OCI-LY7 (cell line): ENCODE measurements around the gene GLRA3. TPM values are rescaled to one million over a fixed set of nuclear protein-coding genes. Genes with fewer than 3 reads are reported as not detected.

ENCODE experiments used
- BruUV-seq: library from RNA; stranded (reverse); fragments of 400-500 nt; replicated peaks from 2 replicates; lab custom pipeline; 2021; lab: Mats Ljungman, UMichigan
- CTCF ChIA-PET: fragments of 300-600 bp; sonication (Branson Sonifier 250); formaldehyde crosslinking; loops from one replicate; lab custom pipeline; 2022; ENCODE audit warnings: antibody characterized with exemption; ENCODE audit not compliant: unreplicated experiment; lab: Charles Lee
- POLR2A ChIA-PET: fragments of 300-600 bp; sonication (Branson Sonifier 250); formaldehyde crosslinking; loops from one replicate; lab custom pipeline; 2022; ENCODE audit warnings: antibody characterized with exemption; lab: Charles Lee
- DNase-seq: peaks from one replicate; pipeline ENCODE4 v3.0.0-alpha.2; 2015; ENCODE audit warnings: low spot score
- H2AFZ ChIP-seq: fragments of 200-600 bp; sonication (generic), shearing (Covaris generic); 2 replicates; pipeline ENCODE4 v1.6.1; 2014; ENCODE audit warnings: mild to moderate bottlenecking, antibody characterized with exemption, low read length, moderate library complexity
- H3K27ac ChIP-seq: fragments of 200-600 bp; sonication (generic); 2 replicates; pipeline ENCODE4 v1.5.1; 2014; ENCODE audit warnings: mixed run types, low read depth, mild to moderate bottlenecking, moderate library complexity, low read length, inconsistent platforms; ENCODE audit not compliant: poor library complexity, severe bottlenecking
- H3K36me3 ChIP-seq: fragments of 200-600 bp; sonication (generic); 2 replicates; pipeline ENCODE4 v1.6.1; 2014; ENCODE audit warnings: mild to moderate bottlenecking, antibody characterized with exemption, low read length, moderate library complexity, mixed read lengths; ENCODE audit not compliant: insufficient read depth
- H3K4me1 ChIP-seq: fragments of 200-600 bp; sonication (generic); 2 replicates; pipeline ENCODE4 v1.5.1; 2014; ENCODE audit warnings: mild to moderate bottlenecking, low read length; ENCODE audit not compliant: insufficient read depth, poor library complexity, severe bottlenecking
- H3K4me2 ChIP-seq: fragments of 200-600 bp; sonication (generic); 2 replicates; pipeline ENCODE4 v1.6.1; 2014; ENCODE audit warnings: mild to moderate bottlenecking, low read length
- H3K4me3 ChIP-seq: fragments of 200-600 bp; sonication (generic); 2 replicates; pipeline ENCODE4 v1.5.1; 2014; ENCODE audit warnings: mild to moderate bottlenecking, low read depth, low read length; ENCODE audit not compliant: poor library complexity, severe bottlenecking
- H3K79me2 ChIP-seq: fragments of 200-600 bp; sonication (generic); 2 replicates; pipeline ENCODE4 v1.6.1; 2016; ENCODE audit warnings: low read depth, mild to moderate bottlenecking, low read length, moderate library complexity, mixed read lengths; ENCODE audit not compliant: insufficient read depth
- H3K9me2 ChIP-seq: fragments of 200-600 bp; sonication (generic); 2 replicates; pipeline ENCODE4 v1.6.1; 2016; ENCODE audit warnings: mild to moderate bottlenecking, low read length, mixed read lengths; ENCODE audit not compliant: insufficient read depth
- H3K9me3 ChIP-seq: fragments of 200-600 bp; sonication (generic); 2 replicates; pipeline ENCODE4 v1.6.1; 2014; ENCODE audit warnings: mild to moderate bottlenecking, mixed run types, low read length, mixed read lengths
- H4K20me1 ChIP-seq: fragments of 200-600 bp; sonication (generic); 2 replicates; pipeline ENCODE4 v1.6.1; 2014; ENCODE audit warnings: mild to moderate bottlenecking, antibody characterized with exemption, low read length, moderate library complexity, mixed read lengths; ENCODE audit not compliant: insufficient read depth
- EZH2phosphoT487 ChIP-seq: fragments of 200-600 bp; sonication (generic); IDR thresholded peaks from 2 replicates; pipeline ENCODE4 v1.6.1; 2018; ENCODE audit warnings: low read depth, borderline replicate concordance, mild to moderate bottlenecking, mixed run types, antibody characterized with exemption, low read length, moderate library complexity, mixed read lengths
- intact Hi-C: fragments of 100-400 bp; cut with micrococcal nuclease; formaldehyde crosslinking; loops from one replicate; pipeline ENCODE4 v1.10.0; 2022; ENCODE audit not compliant: unreplicated experiment
- total RNA-seq, 2 experiments: library from RNA; depleted of rRNA in 1 of 2; stranded (reverse); fragments of >200 nt in 1 of 2; shearing (Covaris generic) in 1 of 2; gene quantifications; 2 replicates each; pipeline ENCODE4 v1.2.3, GENCODE V29; 2014 to 2022
- TF ChIP-seq, protein P1 (sequence below): fragments of 200-600 bp; sonication (generic); conservative IDR thresholded peaks from 2 replicates; pipeline ENCODE4 v1.5.1; 2014; ENCODE audit warnings: mild to moderate bottlenecking, antibody characterized with exemption, low read length, moderate library complexity, mixed read lengths

The GLRA3 gene
- total RNA-seq, 2 experiments from 2014 or later: 0.92 to 1.6 TPM

GRCh38 chr4:174826660-174827059 is 2.4 kb downstream of the GLRA3 start:
- no TSS peak for BruUV-seq
- no peak for DNase-seq
- Histone ChIP-seq H3K9me3 (peaks cover 13% of the 10 kb centered on the region; the same call in 1 of the 2 replicates), H3K9me2 (no peaks in the 10 kb centered on the region), H3K4me3 (peak overlapping the region; percentile 4), H3K27ac (no peak overlapping the region), H2AFZ (no peak overlapping the region), H4K20me1 (no peaks in the 10 kb centered on the region), H3K79me2 (peaks cover 11% of the 10 kb centered on the region), H3K4me1 (peaks cover 15% of the 10 kb centered on the region), H3K36me3 (peaks cover 6% of the 10 kb centered on the region; the same call in 1 of the 2 replicates), H3K4me2 (peak overlapping the region; percentile 89; the same call in 1 of the 2 replicates)
- ChIA-PET POLR2A (interaction anchor here (0.6 to 2.2 kb wide), 3 partner anchors 9 to 576 kb away, joined by 3 to 6 read pairs (median 3); no protein-coding TSS in a partner anchor), CTCF (no interaction called here)
- TF ChIP-seq EZH2phosphoT487: no peak
- TF ChIP-seq, protein P1, sequence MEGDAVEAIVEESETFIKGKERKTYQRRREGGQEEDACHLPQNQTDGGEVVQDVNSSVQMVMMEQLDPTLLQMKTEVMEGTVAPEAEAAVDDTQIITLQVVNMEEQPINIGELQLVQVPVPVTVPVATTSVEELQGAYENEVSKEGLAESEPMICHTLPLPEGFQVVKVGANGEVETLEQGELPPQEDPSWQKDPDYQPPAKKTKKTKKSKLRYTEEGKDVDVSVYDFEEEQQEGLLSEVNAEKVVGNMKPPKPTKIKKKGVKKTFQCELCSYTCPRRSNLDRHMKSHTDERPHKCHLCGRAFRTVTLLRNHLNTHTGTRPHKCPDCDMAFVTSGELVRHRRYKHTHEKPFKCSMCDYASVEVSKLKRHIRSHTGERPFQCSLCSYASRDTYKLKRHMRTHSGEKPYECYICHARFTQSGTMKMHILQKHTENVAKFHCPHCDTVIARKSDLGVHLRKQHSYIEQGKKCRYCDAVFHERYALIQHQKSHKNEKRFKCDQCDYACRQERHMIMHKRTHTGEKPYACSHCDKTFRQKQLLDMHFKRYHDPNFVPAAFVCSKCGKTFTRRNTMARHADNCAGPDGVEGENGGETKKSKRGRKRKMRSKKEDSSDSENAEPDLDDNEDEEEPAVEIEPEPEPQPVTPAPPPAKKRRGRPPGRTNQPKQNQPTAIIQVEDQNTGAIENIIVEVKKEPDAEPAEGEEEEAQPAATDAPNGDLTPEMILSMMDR: peak; percentile 73
- intact Hi-C loops: loop anchor here (5.0 kb wide), 1 partner anchor 711 kb away; no protein-coding TSS in a partner anchor

DNA sequence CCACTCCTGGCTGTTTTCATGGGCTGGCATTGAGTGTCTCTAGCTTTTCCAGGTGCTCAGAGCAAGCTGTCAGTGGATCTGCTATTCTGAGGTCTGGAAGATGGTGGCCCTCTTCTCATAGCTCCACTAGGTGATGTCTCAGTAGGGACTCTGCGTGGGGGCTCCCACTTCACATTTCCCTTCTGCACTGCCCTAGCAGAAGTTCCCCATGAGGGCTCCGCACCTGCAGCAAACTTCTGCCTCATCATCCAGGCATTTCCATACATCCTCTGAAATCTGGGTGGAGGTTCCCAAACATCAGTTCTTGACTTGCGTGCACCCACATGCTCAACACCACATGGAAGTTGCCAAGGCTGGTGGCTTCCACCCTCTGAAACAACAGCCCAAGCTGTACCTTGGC is 13.8 kb downstream of the GLRA3 start:
- H3K27ac ChIP-seq: no peak overlapping the region
- no peak overlapping the region for H3K4me3 ChIP-seq
- H3K79me2 ChIP-seq: no peaks in the 10 kb centered on the region
- no peak for DNase-seq
- ChIA-PET POLR2A (interaction anchor here (1.0 kb wide), 1 partner anchor 622 kb away, joined by 3 read pairs; no protein-coding TSS in a partner anchor), CTCF (no interaction called here)
- peaks cover 29% of the 10 kb centered on the region; the same call in 1 of the 2 replicates for H3K9me3 ChIP-seq
- peaks cover 15% of the 10 kb centered on the region for H3K36me3 ChIP-seq
- intact Hi-C loops: no loop called here
- no peak overlapping the region for H2AFZ ChIP-seq
- H3K4me1 ChIP-seq: peaks cover 30% of the 10 kb centered on the region
- no peak overlapping the region for H3K4me2 ChIP-seq
- H3K9me2 ChIP-seq: no peaks in the 10 kb centered on the region
- BruUV-seq: no TSS peak
- no peak for TF ChIP-seq EZH2phosphoT487
- TF ChIP-seq, protein P1: no peak
- H4K20me1 ChIP-seq: no peaks in the 10 kb centered on the region

DNA sequence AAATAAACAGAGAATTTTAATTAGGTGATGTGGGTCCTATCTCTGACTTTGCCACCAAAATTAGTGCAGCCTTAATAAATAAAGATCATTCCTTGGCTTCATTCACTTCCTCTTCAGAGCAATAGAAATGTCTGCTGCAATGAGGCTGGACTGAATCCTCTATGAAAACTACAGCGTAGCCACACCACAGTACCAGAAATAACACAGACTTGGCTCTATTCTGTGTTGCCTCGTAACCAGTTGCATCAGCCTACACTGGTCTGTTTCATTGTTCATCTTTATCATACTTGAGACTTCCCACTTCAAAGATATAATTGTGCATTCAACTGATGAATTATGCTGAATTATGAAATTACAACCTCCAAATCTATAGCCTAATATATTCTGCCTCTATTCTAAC is 15.8 kb downstream of the GLRA3 start:
- H3K79me2 ChIP-seq: no peaks in the 10 kb centered on the region
- CTCF ChIA-PET: no interaction called here
- peaks cover 27% of the 10 kb centered on the region; the same call in 1 of the 2 replicates for H3K9me3 ChIP-seq
- H3K36me3 ChIP-seq: peaks cover 15% of the 10 kb centered on the region
- no peak for DNase-seq
- intact Hi-C loops: no loop called here
- BruUV-seq: no TSS peak
- TF ChIP-seq, protein P1: no peak
- no peak for TF ChIP-seq EZH2phosphoT487
- H2AFZ ChIP-seq: peak overlapping the region; percentile 75; the same call in 1 of the 2 replicates
- H3K9me2 ChIP-seq: no peaks in the 10 kb centered on the region
- POLR2A ChIA-PET: interaction anchor here (0.9 to 1.8 kb wide), 2 partner anchors 11 to 72 kb away, joined by 3 to 5 read pairs; no protein-coding TSS in a partner anchor
- H3K27ac ChIP-seq: peak overlapping the region; percentile 6
- peak overlapping the region; percentile 52 for H3K4me2 ChIP-seq
- peaks cover 30% of the 10 kb centered on the region for H3K4me1 ChIP-seq
- H3K4me3 ChIP-seq: no peak overlapping the region
- no peaks in the 10 kb centered on the region for H4K20me1 ChIP-seq
